HG03066 (cell line): Measurements from ENCODE around the gene UCK1.

Source experiments
- ATAC-seq: cut with Tn5 transposase; IDR thresholded peaks from one replicate; pipeline ENCODE4 v1.9.1; 2021; ENCODE audit warnings: low read depth; ENCODE audit not compliant: unreplicated experiment

Gene UCK1

DNA sequence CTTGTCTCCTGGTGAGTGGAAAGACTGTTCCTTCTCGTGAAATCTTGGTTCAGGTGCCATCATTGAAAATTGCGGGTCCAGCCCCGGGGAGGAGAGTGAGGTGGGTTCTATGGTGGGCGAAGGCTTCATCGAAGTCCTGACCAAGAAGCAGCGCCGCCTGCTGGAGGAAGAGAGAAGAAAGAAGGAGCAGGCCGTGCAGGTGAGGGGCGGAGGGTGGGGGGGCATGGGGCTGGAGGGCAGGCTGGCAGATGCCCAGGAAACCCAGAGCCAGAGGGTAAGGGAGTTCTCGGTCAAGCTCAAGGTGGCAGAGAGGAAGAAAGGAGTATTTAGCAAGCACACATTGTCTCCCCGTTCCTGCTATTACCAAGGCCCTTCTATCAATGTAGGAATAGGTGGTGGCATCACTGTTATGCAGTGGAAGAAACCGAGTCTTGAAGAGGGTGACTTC lies 52.6 kb downstream of the UCK1 start:
- no peak for ATAC-seq

DNA sequence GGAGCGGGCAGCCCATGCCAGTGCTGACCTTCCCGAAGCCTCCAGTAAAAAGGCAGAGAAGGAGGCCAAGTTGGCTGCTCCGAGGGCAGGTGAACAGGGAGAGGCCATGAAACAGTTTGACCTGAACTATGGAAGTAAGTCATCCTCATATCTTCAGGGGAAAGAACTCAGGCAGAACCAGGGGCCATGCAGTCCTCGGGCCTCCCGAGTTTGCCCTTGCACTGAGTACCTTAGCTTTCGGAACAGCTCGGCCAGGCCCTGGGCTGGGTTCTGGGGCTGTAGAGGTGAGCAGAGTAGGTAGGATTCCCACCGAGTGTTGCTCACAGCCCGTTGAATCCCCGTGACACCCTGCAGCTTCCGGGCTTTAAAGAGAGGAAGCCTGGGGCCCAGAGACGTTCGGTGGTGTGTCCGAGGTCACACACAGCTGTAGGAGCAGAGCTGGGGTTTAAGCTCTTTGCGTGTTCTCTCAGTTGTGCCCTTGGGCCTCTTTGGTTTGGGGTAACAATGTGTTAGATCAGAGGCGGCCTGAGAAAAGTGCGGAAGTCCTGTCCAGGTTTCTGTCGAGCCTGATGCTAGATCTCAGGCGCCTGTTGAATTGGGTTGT lies 53.1 kb downstream of the UCK1 start:
- ATAC-seq = no peak

DNA sequence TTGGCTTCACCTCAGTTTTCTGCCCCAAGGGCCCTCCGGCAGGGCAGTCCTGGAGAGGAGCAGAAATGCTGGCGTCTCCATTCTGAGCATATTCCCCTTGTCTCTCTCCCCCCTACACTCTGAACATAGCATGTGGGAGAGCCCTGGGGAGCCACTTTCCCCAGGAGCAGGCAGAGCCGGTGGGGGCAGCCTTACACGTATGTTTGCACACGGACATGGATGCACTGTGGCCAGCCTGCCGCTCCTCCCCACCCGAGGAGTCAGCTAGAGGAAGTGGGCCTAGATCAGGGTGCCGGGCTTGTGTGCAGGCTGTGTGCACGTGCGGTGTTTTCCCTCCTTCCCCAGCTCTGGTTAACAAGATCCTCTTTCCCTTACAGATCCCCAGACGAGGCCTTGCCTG lies 53.7 kb downstream of the UCK1 start:
- ATAC-seq = no peak

DNA sequence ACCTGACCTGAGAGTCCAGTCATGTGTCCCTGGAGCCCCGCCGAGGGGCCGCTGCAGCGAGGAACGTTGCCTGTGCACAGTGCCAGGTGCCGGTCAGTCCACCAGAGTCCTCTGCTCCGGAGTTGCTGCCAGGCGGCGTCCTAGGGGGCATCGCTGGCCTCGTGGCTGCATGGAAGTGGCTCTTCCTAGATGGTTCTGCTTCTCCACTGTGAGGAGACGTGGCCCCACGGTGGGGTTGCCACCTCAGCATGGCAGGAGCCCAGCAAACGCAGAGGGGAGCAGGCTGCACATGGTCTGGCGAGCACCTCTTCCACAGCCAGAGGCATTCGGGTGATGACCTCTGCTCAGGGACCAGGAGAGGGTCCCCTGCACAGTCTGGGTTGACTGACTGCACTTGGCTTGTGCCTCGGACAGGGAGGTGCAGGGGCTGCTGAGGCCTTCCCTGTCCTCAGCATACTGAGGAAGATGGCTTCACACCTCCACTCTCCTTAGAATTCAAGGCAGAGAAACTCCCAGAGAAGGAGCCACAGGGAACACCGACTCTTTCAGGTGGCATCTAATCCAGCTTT lies 54.2 kb downstream of the UCK1 start:
- no peak for ATAC-seq

DNA sequence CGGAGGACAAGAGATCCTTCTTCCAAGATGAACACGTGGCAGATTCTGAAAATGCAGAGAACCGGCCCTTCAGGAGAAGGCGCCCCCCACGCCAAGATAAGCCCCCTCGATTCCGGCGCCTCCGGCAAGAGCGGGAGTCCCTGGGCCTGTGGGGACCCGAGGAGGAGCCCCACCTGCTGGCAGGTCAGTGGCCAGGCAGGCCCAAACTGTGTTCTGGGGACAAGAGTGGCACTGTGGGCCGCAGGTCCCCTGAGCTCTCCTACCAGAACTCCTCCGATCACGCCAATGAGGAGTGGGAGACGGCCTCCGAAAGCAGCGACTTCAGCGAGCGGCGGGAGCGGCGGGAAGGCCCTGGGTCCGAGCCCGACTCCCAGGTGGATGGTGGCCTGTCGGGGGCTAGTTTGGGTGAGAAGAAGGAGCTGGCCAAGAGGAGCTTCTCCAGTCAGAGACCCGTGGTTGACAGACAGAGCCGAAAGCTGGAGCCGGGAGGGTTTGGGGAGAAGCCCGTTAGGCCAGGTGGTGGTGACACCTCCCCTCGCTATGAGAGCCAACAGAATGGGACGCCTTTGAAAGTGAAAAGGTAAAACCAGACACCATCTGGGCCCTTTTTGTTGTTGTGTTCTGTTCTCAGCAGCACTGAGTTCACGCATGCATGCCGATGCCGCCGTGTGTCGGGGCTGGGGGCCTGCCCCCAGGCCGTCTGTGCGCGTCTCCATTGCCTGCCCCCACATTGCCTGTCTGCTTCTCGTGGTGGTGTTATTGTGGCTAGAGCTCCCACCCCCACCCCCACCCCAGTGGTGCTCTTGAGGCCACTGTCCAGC lies 54.9 kb downstream of the UCK1 start:
- ATAC-seq = no peak

DNA sequence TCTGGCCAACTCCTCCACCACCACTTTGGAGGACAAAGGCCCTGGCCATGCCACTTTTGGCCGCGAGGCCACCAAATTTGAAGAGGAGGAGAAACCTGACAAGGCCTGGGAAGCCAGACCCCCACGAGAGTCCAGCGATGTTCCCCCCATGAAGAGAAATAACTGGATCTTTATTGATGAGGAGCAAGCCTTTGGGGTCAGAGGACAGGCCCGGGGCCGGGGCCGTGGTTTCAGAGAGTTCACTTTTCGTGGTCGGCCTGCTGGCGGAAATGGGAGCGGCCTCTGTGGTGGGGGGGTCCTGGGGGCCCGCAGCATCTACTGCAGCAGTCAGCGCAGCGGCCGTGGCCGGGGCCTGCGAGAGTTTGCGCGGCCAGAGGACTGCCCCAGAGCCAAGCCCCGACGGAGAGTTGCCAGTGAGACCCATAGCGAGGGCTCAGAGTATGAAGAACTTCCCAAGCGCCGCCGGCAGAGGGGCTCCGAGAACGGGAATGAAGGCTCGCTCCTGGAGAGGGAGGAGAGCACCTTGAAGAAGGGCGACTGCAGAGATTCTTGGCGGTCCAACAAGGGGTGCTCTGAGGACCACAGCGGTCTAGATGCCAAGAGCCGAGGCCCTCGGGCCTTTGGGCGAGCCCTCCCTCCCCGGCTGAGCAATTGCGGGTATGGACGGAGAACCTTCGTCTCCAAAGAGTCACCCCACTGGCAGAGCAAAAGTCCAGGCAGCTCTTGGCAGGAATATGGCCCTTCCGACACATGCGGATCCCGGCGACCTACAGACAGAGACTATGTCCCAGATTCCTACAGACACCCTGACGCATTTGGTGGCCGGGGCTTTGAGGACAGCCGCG lies 55.7 kb downstream of the UCK1 start:
- no peak for ATAC-seq

DNA sequence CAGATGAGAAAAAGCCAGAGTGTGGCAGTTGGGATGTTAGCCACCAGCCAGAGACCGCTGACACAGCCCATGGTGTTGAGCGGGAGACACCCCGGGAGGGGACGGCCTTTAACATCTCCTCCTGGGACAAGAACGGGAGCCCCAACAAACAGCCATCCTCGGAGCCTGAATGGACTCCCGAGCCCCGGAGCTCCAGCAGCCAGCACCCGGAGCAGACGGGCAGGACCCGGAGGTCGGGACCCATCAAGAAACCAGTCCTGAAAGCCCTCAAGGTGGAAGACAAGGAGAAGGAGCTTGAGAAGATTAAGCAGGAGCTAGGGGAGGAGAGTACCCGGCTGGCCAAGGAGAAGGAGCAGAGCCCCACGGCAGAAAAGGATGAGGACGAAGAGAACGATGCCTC lies 56.4 kb downstream of the UCK1 start:
- ATAC-seq = no peak

DNA sequence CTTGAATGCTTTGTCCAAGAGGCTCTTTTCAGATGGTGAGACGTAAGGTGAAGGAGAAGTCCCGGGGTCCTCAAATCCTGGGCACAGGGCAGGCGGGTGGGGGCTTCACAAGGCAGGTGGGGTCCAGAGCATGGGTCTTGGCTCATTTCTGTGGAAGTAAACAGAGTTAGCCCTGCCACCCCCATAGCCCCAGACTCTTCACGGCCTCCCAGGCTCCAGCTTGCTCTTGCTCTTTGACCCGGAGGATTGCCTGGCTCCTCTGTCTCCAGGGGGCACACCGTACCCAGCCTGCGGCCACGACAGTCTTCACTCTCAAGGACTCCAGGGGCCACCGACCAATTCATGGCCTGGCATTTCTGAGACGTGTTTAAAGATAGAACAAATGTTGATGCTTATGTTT lies 57.2 kb downstream of the UCK1 start:
- ATAC-seq = no peak
